ENCODE data around the gene BAIAP2.

The BAIAP2 gene

GRCh38 chr17:81163051-81163695 lies 128.2 kb downstream of the BAIAP2 start:
- no peak for DNase-seq

DNA sequence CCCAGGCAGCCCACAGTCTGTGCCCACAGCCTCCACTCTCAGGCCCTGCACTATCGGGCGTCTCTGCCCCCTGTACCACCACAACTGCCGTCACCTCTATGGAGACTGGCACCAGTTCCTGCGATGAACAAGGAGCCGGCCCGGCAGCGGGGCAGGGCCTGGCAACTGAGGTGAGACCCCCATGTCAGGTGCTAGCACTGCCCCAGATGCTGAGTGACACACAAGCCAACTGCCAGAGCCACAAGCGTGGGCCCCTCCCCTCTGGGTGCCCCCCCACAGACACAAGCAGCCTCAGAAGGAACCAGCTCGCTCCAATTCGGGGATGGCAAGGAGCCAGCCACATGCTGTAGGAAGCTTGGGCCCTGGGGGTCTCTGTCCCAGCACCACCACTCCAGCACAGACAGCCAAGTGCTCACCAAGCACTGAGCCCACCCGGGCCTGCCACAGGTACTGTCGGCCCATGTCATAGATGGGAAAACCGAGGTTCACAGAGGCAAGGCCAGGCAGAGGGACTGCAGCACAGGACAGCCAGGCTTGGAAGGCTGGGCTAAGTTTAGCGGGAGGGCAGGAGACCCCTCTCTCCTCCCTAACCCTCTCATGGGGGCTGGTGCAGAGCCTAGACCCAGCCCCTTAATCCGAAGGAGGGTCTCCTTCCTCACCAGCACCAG lies 128.9 kb downstream of the BAIAP2 start:
- no peak for DNase-seq

DNA sequence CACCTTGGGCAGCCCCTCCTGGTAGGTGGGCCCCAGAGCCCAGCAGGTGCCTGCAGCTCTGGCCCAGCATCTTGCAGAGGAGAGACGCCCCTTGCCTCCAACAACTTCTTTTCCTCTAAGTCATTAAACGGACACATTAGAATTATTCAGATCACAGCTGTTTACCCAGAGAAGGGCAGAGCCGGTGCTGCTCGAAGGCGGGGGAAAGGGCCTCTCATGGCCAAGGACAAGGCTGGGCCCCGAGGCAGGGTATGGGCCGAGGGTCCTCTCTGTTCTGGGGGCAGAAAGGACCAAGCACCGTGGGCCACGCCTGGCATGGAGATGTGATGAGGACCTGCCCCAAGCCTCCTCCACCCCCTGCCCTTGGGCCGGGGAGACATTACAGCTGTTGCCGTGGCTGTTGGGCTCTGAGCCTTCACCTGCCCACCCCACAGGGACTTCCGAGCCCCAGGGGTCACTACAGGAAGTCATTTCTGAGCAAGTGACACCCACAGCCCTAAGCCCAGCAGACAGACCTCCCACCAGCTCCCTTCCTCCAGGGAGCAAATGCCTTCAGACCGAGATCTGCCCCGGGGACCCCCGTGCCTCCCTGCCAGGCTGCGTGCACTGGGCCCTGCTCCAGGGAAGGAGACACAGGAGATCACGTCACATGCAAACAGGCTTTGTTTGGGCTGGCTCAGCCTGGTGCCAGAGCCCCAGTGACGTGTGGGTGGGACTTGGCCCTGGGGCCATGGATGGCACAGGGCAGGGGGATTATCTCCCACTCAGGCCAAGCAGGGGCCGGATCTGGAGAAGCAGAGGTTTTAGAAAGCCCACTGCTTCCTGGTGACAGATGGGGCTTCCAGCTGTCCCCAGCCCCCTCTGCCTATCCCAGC lies 129.7 kb downstream of the BAIAP2 start:
- DNase-seq = peak; percentile 41 to 78

GRCh38 chr17:81165246-81166032 lies 130.5 kb downstream of the BAIAP2 start, which contains the start of gene PVALEF:
Gene PVALEF, plus strand, starts transcription at chr17:81165507. Its CDS starts 15,720 bp downstream, at chr17:81181227.
- DNase-seq = peak in 1 of 2 donors; percentile 78

- DNase-seq = peak in 1 of 2 donors; percentile 2
Measured at GRCh38 chr17:81166033-81166492, 131.1 kb downstream of the BAIAP2 start, which contains the start of gene AATK. Gene AATK, minus strand, starts transcription at chr17:81166221. Its CDS starts 229 bp downstream, at chr17:81165992.

Measured in hippocampal formation (tissue), 2 donors.